Measurements from ENCODE around the gene CUL2. TPM values are rescaled to one million over a fixed set of nuclear protein-coding genes. Genes with fewer than 3 reads are reported as not detected.

Gene CUL2
- total and polyA plus RNA-seq, 2 of the 4 experiments (the other 2 are of a cell fraction) = 18.9 to 36.6 TPM

GRCh38 chr10:35129185-35129674, 39.1 kb upstream of the CUL2 start:
- no peak overlapping the region for H2BK15ac ChIP-seq (ENCODE audit: low read depth, low read length)
- no peak overlapping the region for H2AFZ ChIP-seq (replicated peaks; ENCODE audit: low read length, poor library complexity)
- intact Hi-C loops (cut with micrococcal nuclease) (loop anchor here (5.0 to 10.0 kb wide), 3 partner anchors 198 to 1756 kb away; no protein-coding TSS in a partner anchor), in situ Hi-C loops (cut with MboI; ENCODE audit: low sequenced_read_pairs) (no loop called here), dilution Hi-C loops (cut with HindIII; ENCODE audit: low sequenced_read_pairs, unreplicated experiment) (no loop called here)
- no peaks in the 10 kb centered on the region for H4K20me1 ChIP-seq (ENCODE audit: insufficient read depth, low read length)
- no peak overlapping the region for H4K91ac ChIP-seq (ENCODE audit: insufficient read depth, low read depth, low read length)
- no peak overlapping the region for H3K56ac ChIP-seq (ENCODE audit: extremely low read depth, insufficient read depth, low read length)
- H3K23ac ChIP-seq (ENCODE audit: low read depth, low read length) = no peak overlapping the region
- peak overlapping the region; percentile 29; the same call in 1 of the 2 replicates for H3K4me2 ChIP-seq (ENCODE audit: low read depth, low read length)
- peaks cover 3% of the 10 kb centered on the region for H3K4me1 ChIP-seq (ENCODE audit: control insufficient read depth, insufficient read depth, low read length)
- H3K27me3 ChIP-seq (ENCODE audit: control insufficient read depth, insufficient read depth, low read length) = no peaks in the 10 kb centered on the region
- no peak overlapping the region for H2AK9ac ChIP-seq (replicated peaks; ENCODE audit: low read depth, low read length, poor library complexity)
- no peak overlapping the region for H2AK5ac ChIP-seq (ENCODE audit: low read depth, low read length)
- no peaks in the 10 kb centered on the region for H3K9me3 ChIP-seq (ENCODE audit: control insufficient read depth, insufficient read depth, low read length)
- H4K8ac ChIP-seq (ENCODE audit: low read depth in 2 of 2, low read length in 2 of 2) = no peak overlapping the region
- no peak overlapping the region for H3K18ac ChIP-seq (ENCODE audit: low read depth, low read length)
- H3K4me3 ChIP-seq (ENCODE audit: insufficient read depth, low read depth, low read length) = no peak overlapping the region
- H2BK120ac ChIP-seq (ENCODE audit: low read depth, low read length) = no peak overlapping the region
- WGBS, 2 experiments (ENCODE audit: extremely low coverage in 2 of 2, insufficient read length in 1 of 2) = no CpG with 5 or more reads among the region's 1 CpG
- ChIA-PET POLR2A (ENCODE audit: unreplicated experiment) (no interaction called here), CTCF (no interaction called here)
- TF ChIP-seq SMC3 (IDR thresholded peaks at IDR 0.05; ENCODE audit: low read depth, low read length) (no peak), MAFK (IDR thresholded peaks at IDR 0.05; ENCODE audit: low read depth, low read length) (no peak), CTCF (conservative IDR thresholded peaks at IDR 0.05; ENCODE audit: low read depth, low read length) (no peak), CEBPB (IDR thresholded peaks at IDR 0.05; ENCODE audit: low read depth, low read length) (no peak), CHD1 (IDR thresholded peaks at IDR 0.05; ENCODE audit: low read depth, low read length) (no peak), RCOR1 (IDR thresholded peaks at IDR 0.05; ENCODE audit: insufficient replicate concordance, low read length) (no peak), MXI1 (IDR thresholded peaks at IDR 0.05; ENCODE audit: borderline replicate concordance, low read depth, low read length) (no peak), RFX5 (IDR thresholded peaks at IDR 0.05; ENCODE audit: low read depth, low read length) (no peak)
- DNase-seq (peak; percentile 8), ATAC-seq (ENCODE audit: low read depth) (no peak)
- H4K5ac ChIP-seq (ENCODE audit: low read depth, low read length) = no peak overlapping the region
- no TSS peak for BruUV-seq (replicated peaks)
- H3K36me3 ChIP-seq (ENCODE audit: control insufficient read depth, insufficient read depth, low read length) = no peaks in the 10 kb centered on the region
- no peak overlapping the region for H3K27ac ChIP-seq (ENCODE audit: insufficient read depth, low read length)
- no peak overlapping the region for H2BK20ac ChIP-seq (ENCODE audit: low read depth, low read length)
- no peak overlapping the region for H3K9ac ChIP-seq (ENCODE audit: low read depth, low read length)
- no peak overlapping the region for H2BK5ac ChIP-seq (ENCODE audit: low read depth, low read length, poor library complexity, severe bottlenecking)
- no peak overlapping the region for H3K14ac ChIP-seq (replicated peaks; ENCODE audit: low read depth, low read length)
- peaks cover 9 to 32% of the 10 kb centered on the region in 2 experiments for H3K79me1 ChIP-seq (ENCODE audit: low read depth in 1 of 2, low read length in 2 of 2)
- H3K9me1 ChIP-seq (ENCODE audit: insufficient read depth, low read length) = no peaks in the 10 kb centered on the region; the same call in none of the 2 replicates
- H3K4ac ChIP-seq (ENCODE audit: low read depth, low read length) = no peak overlapping the region

Measured in IMR-90 (cell line).